ENCODE measurements around the gene NCLN. TPM values are rescaled to one million over a fixed set of nuclear protein-coding genes. Genes with fewer than 3 reads are reported as not detected.
"Not testable (repeated sequence)": the region's sequence is repeated elsewhere in the genome, so short reads cannot be mapped to it uniquely, and the experiment has no call there.

NCLN gene
- total RNA-seq, 1 experiment from 2014 or later, result 62.2 TPM

- DNase-seq (ENCODE audit: low read depth, low spot score), result peak; percentile 8
- in situ Hi-C loops (cut with HindIII; ENCODE audit: low pct_unique_long_range_greater_than_20kb, low sequenced_read_pairs), result no loop called here
Measured at GRCh38 chr19:3207461-3208242, 21.9 kb downstream of the NCLN start.

GRCh38 chr19:3208317-3209207, 22.8 kb downstream of the NCLN start:
- no peak for DNase-seq (ENCODE audit: low read depth, low spot score)
- in situ Hi-C loops (cut with HindIII; ENCODE audit: low pct_unique_long_range_greater_than_20kb, low sequenced_read_pairs), result no loop called here

- in situ Hi-C loops (cut with HindIII; ENCODE audit: low pct_unique_long_range_greater_than_20kb, low sequenced_read_pairs), result no loop called here
- peak; percentile 44 for DNase-seq (ENCODE audit: low read depth, low spot score)
Measured at GRCh38 chr19:3210347-3211017, 24.8 kb downstream of the NCLN start.

GRCh38 chr19:3211191-3211590, 25.5 kb downstream of the NCLN start:
- no peak for DNase-seq (ENCODE audit: low read depth, low spot score)
- in situ Hi-C loops (cut with HindIII; ENCODE audit: low pct_unique_long_range_greater_than_20kb, low sequenced_read_pairs), result no loop called here

GRCh38 chr19:3213159-3213558, 27.4 kb downstream of the NCLN start:
- in situ Hi-C loops (cut with HindIII; ENCODE audit: low pct_unique_long_range_greater_than_20kb, low sequenced_read_pairs), result no loop called here
- DNase-seq (ENCODE audit: low read depth, low spot score), result no peak

- in situ Hi-C loops (cut with HindIII; ENCODE audit: low pct_unique_long_range_greater_than_20kb, low sequenced_read_pairs), result no loop called here
- no peak for DNase-seq (ENCODE audit: low read depth, low spot score)
Measured at GRCh38 chr19:3216874-3217273, 31.1 kb downstream of the NCLN start.

- DNase-seq (ENCODE audit: low read depth, low spot score), result no peak
- in situ Hi-C loops (cut with HindIII; ENCODE audit: low pct_unique_long_range_greater_than_20kb, low sequenced_read_pairs), result no loop called here
Measured at GRCh38 chr19:3220576-3220975, 34.8 kb downstream of the NCLN start.

GRCh38 chr19:3221576-3221975, 35.8 kb downstream of the NCLN start:
- in situ Hi-C loops (cut with HindIII; ENCODE audit: low pct_unique_long_range_greater_than_20kb, low sequenced_read_pairs); DNase-seq (ENCODE audit: low read depth, low spot score): not testable (repeated sequence)

- in situ Hi-C loops (cut with HindIII; ENCODE audit: low pct_unique_long_range_greater_than_20kb, low sequenced_read_pairs), result no loop called here
- no peak for DNase-seq (ENCODE audit: low read depth, low spot score)
Measured at GRCh38 chr19:3222709-3223108, 37.0 kb downstream of the NCLN start.

GRCh38 chr19:3224346-3225168, 38.8 kb downstream of the NCLN start, which contains the start of gene CELF5:
Gene CELF5 (plus strand): TSS chr19:3224661. CDS start chr19:3224740, 79 bp downstream.
- DNase-seq (ENCODE audit: low read depth, low spot score), result peak; percentile 39
- in situ Hi-C loops (cut with HindIII; ENCODE audit: low pct_unique_long_range_greater_than_20kb, low sequenced_read_pairs), result no loop called here

- in situ Hi-C loops (cut with HindIII; ENCODE audit: low pct_unique_long_range_greater_than_20kb, low sequenced_read_pairs), result no loop called here
- no peak for DNase-seq (ENCODE audit: low read depth, low spot score)
Measured at GRCh38 chr19:3225169-3225485, 39.4 kb downstream of the NCLN start.

- in situ Hi-C loops (cut with HindIII; ENCODE audit: low pct_unique_long_range_greater_than_20kb, low sequenced_read_pairs), result no loop called here
Measured at GRCh38 chr19:3225677-3226093, 40.0 kb downstream of the NCLN start.

GRCh38 chr19:3227054-3227626, 41.4 kb downstream of the NCLN start:
- DNase-seq (ENCODE audit: low read depth, low spot score), result no peak
- in situ Hi-C loops (cut with HindIII; ENCODE audit: low pct_unique_long_range_greater_than_20kb, low sequenced_read_pairs), result no loop called here

More at GRCh38 chr19:3225677-3226093, 40.0 kb downstream of the NCLN start:
- no peak for DNase-seq (ENCODE audit: low read depth, low spot score)

GRCh38 chr19:3229346-3229743, 43.6 kb downstream of the NCLN start:
- in situ Hi-C loops (cut with HindIII; ENCODE audit: low pct_unique_long_range_greater_than_20kb, low sequenced_read_pairs), result no loop called here
- no peak for DNase-seq (ENCODE audit: low read depth, low spot score)

- in situ Hi-C loops (cut with HindIII; ENCODE audit: low pct_unique_long_range_greater_than_20kb, low sequenced_read_pairs), result no loop called here
- DNase-seq (ENCODE audit: low read depth, low spot score), result no peak
Measured at GRCh38 chr19:3229888-3230496, 44.3 kb downstream of the NCLN start.

GRCh38 chr19:3231288-3231687, 45.6 kb downstream of the NCLN start:
- in situ Hi-C loops (cut with HindIII; ENCODE audit: low pct_unique_long_range_greater_than_20kb, low sequenced_read_pairs), result no loop called here
- DNase-seq (ENCODE audit: low read depth, low spot score), result no peak

GRCh38 chr19:3233116-3233515, 47.4 kb downstream of the NCLN start:
- DNase-seq (ENCODE audit: low read depth, low spot score), result no peak
- in situ Hi-C loops (cut with HindIII; ENCODE audit: low pct_unique_long_range_greater_than_20kb, low sequenced_read_pairs), result no loop called here

Data from SK-MEL-5 (cell line).